ENCODE measurements around the gene PIN1. TPM values are rescaled to one million over a fixed set of nuclear protein-coding genes. Genes with fewer than 3 reads are reported as not detected.
A peak's percentile ranks its signal among the peaks of the same experiment; 100 is the strongest.

Gene PIN1
- total and polyA plus RNA-seq, 2 experiments from 2014 or later: 102 to 124 TPM

DNA sequence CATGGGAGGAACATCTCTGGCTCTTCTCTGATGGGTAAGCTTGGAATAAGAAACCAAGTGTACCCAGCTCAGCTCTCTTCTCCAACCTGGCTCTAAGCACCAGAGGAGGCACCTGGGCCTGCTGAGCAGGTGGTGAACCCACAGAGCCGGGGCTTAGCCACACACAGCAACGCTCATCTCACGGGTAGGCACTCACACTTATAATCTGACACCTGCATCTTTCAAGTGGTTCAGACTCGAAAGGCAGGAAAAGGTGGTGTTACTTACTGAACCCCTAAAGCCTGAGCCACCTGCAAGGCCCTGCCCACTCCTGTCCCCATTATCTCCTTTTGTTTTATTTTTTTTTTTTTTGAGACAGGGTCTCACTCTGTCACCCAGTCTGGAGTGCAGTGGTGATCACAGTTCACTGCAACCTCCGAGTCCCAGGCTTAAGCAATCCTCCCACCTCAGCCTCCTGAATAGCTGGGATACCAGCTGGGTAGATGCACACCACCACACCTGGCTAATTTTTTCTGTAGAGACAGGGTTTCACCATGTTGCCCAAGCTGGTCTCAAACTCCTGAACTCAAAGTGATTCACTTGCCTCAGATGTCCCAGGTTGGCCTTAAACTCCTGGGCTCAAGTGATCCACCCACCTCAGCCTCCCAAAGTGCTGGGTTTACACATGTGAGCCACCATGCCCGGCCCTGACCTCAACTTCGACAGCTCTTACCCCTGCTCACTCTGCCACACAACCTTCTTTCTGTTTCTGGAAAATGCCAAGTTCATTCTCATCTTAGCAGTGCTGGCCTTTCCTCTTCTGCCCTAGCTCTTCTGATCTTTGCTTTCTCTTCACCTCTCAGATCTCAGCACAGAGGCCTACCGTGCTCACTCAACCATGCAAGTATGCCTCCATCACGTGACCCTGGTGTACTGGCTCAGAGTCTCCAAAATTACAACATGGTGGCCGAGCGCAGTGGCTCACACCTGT is 26.0 kb upstream of the PIN1 start:
- TF ChIP-seq EZH2phosphoT487 (IDR thresholded peaks at IDR 0.05; ENCODE audit: insufficient read depth, low read depth): no peak
- TF ChIP-seq EZH2 (IDR thresholded peaks at IDR 0.05; ENCODE audit: insufficient read depth, poor library complexity, severe bottlenecking): no peak
- Histone ChIP-seq H3K79me2 (ENCODE audit: insufficient read depth) (peaks cover 26% of the 10 kb centered on the region), H3K4me2 (ENCODE audit: unreplicated experiment) (no peak overlapping the region), H3F3A (ENCODE audit: insufficient read depth) (no peaks in the 10 kb centered on the region), H3K9me2 (ENCODE audit: insufficient read depth) (no peaks in the 10 kb centered on the region), H3K27me3 (replicated peaks; ENCODE audit: insufficient read depth) (no peaks in the 10 kb centered on the region), H3K9ac (no peak overlapping the region), H4K20me1 (ENCODE audit: insufficient read depth) (no peaks in the 10 kb centered on the region), H2AFZ (no peak overlapping the region), H3K36me3 (ENCODE audit: low read depth) (peaks cover 3% of the 10 kb centered on the region), H3K9me3 (ENCODE audit: low read depth) (no peaks in the 10 kb centered on the region), H3K4me1 (ENCODE audit: insufficient read depth) (no peaks in the 10 kb centered on the region), H3K4me3 (no peak overlapping the region), H3K27ac (no peak overlapping the region)
- in situ Hi-C loops (cut with MboI): no loop called here
- no peak for DNase-seq
- 94 to 96% methylated on average over 11 of the region's 11 CpGs for WGBS, 2 experiments (ENCODE audit: low coverage in 1 of 2, low lambda C conversion rate in 2 of 2, missing lambda C conversion rate in 2 of 2)

DNA sequence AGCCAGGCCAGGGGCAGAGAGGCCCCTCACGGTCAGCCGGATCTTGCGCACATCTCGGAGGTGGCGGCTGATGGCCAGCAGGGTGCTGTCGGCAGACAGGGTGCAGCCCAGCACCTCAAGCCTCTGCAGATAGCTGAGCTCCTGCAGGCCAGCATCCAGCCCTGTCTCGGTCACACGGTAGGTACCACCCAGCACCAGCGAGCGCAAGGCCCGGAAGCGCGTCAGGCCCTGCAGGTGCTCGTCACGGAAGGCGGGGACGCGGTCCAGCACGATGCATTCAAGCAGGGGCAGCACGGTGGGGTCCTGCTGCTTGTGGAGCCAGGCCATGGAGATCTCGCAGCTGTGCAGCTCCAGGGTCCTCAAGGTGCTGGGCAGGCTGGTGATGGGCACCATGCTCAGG is 24.0 kb upstream of the PIN1 start:
- Histone ChIP-seq H3K9me2 (ENCODE audit: insufficient read depth) (no peaks in the 10 kb centered on the region), H3F3A (ENCODE audit: insufficient read depth) (no peaks in the 10 kb centered on the region), H3K36me3 (ENCODE audit: low read depth) (peaks cover 3% of the 10 kb centered on the region), H3K4me3 (no peak overlapping the region), H3K27ac (no peak overlapping the region), H3K27me3 (replicated peaks; ENCODE audit: insufficient read depth) (no peaks in the 10 kb centered on the region), H3K9ac (no peak overlapping the region), H2AFZ (no peak overlapping the region), H3K4me1 (ENCODE audit: insufficient read depth) (no peaks in the 10 kb centered on the region), H3K79me2 (ENCODE audit: insufficient read depth) (peaks cover 46% of the 10 kb centered on the region), H4K20me1 (ENCODE audit: insufficient read depth) (no peaks in the 10 kb centered on the region), H3K9me3 (ENCODE audit: low read depth) (no peaks in the 10 kb centered on the region), H3K4me2 (ENCODE audit: unreplicated experiment) (no peak overlapping the region)
- in situ Hi-C loops (cut with MboI): no loop called here
- DNase-seq: no peak
- TF ChIP-seq EZH2 (IDR thresholded peaks at IDR 0.05; ENCODE audit: insufficient read depth, poor library complexity, severe bottlenecking) (no peak), EZH2phosphoT487 (IDR thresholded peaks at IDR 0.05; ENCODE audit: insufficient read depth, low read depth) (no peak)
- 97 to 98% methylated on average over 21 of the region's 21 CpGs for WGBS, 2 experiments (ENCODE audit: low coverage in 1 of 2, low lambda C conversion rate in 2 of 2, missing lambda C conversion rate in 2 of 2)

DNA sequence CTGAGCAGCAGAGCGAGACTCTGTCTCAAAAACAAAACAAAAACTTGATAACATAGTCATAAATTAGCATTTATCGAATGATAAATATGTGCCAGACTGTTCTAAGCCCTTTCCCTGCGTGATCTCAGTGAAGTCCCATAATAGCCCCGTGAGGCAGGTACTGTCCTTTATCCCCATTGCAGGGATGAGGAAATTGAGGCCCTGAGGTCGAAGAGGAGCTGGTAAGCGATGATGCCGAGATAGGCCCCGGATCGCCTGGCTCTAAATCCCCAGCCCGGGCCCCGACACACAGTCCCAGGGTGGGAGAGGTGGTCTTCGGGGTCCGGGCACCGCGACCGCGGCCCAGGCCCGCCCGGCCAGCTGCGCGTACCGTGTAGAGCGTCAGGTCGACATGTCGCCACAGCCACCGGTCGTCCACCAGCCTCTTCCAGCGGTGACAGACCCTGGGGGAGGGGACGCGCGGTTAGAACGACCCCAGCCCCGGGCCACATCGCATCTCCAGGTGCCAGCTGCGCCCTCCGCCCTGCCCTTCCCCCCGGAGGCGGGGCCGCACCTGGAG is 16.9 kb upstream of the PIN1 start:
- H3K79me2 ChIP-seq (ENCODE audit: insufficient read depth): peaks cover 54% of the 10 kb centered on the region

DNA sequence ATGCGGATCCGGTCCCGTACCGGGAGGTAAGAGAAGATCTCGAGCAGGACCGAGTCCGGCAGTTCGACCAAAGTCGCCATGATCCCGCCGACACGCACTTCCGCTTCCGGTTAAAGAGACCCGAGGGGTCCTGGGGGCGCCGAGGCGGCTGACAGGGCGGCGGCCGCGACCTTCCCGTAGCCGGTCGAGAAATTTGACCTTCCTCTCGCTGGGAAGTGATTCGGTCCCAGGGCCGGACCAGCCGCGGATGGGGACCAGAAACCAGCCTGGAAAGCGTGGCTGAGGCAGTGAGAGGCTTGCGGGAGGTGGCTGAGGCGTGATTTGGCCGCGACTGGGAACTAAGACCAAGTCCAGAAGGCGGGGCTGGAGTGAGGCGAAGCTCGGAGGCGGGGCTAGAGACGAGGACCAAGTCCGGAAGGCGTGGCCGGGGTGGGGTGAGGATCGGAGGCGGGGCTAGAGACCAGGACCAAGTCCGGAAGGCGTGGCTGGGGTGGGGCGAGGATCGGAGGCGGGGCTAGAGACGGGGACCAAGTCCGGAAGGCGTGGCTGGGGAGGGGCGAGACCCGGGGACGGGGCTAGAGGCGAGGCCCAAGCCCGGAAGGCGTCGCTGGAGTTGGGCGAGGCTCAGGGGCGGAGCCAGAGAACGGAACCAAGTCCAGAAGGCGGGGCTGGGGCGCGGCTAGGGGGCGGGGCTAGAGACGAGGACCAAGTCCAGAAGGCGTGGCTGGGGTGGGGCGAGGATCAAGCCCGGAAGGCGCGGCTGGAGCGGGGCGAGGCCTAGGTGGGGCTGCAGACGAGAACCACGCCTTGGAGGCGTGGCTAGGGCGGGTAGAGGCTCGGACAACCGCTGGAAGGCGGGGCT is 16.2 kb upstream of the PIN1 start, which contains the start of gene FBXL12:
Gene FBXL12 (minus strand): TSS at position 346 of the 862 bp plus-strand sequence. CDS start 266 bp downstream, at position 80.
- Histone ChIP-seq H3F3A (ENCODE audit: insufficient read depth) (no peaks in the 10 kb centered on the region), H3K27me3 (replicated peaks; ENCODE audit: insufficient read depth) (no peaks in the 10 kb centered on the region), H3K79me2 (ENCODE audit: insufficient read depth) (peaks cover 47% of the 10 kb centered on the region), H3K9ac (peak within 1 kb of the TSS; percentile 91), H2AFZ (peak within 1 kb of the TSS; percentile 84), H3K9me3 (ENCODE audit: low read depth) (no peaks in the 10 kb centered on the region), H3K9me2 (ENCODE audit: insufficient read depth) (no peaks in the 10 kb centered on the region), H3K4me3 (peak within 1 kb of the TSS; percentile 91), H4K20me1 (ENCODE audit: insufficient read depth) (no peaks in the 10 kb centered on the region), H3K27ac (peak within 1 kb of the TSS; percentile 92), H3K36me3 (ENCODE audit: low read depth) (no peaks in the 10 kb centered on the region), H3K4me1 (ENCODE audit: insufficient read depth) (peaks cover 11% of the 10 kb centered on the region), H3K4me2 (ENCODE audit: unreplicated experiment) (peak within 1 kb of the TSS; percentile 89)
- peak; percentile 100 for DNase-seq
- TF ChIP-seq EZH2phosphoT487 (IDR thresholded peaks at IDR 0.05; ENCODE audit: insufficient read depth, low read depth) (no peak), EZH2 (IDR thresholded peaks at IDR 0.05; ENCODE audit: insufficient read depth, poor library complexity, severe bottlenecking) (no peak)
- WGBS, 2 experiments (ENCODE audit: low coverage in 1 of 2, low lambda C conversion rate in 2 of 2, missing lambda C conversion rate in 2 of 2): 0 to 1% methylated on average over 38 to 80 of the region's 82 CpGs
- in situ Hi-C loops (cut with MboI): no loop called here

More for the DNA sequence above, 16.9 kb upstream of the PIN1 start:
- DNase-seq: peak; percentile 23
- 3 to 4% methylated on average over 37 to 39 of the region's 39 CpGs for WGBS, 2 experiments (ENCODE audit: low coverage in 1 of 2, low lambda C conversion rate in 2 of 2, missing lambda C conversion rate in 2 of 2)
- no peaks in the 10 kb centered on the region for H4K20me1 ChIP-seq (ENCODE audit: insufficient read depth)
- H3K4me2 ChIP-seq (ENCODE audit: unreplicated experiment): peak overlapping the region; percentile 89
- peak overlapping the region; percentile 84 for H2AFZ ChIP-seq
- H3K36me3 ChIP-seq (ENCODE audit: low read depth): no peaks in the 10 kb centered on the region
- peak overlapping the region; percentile 91 for H3K4me3 ChIP-seq
- H3K27ac ChIP-seq: peak overlapping the region; percentile 92
- no peaks in the 10 kb centered on the region for H3K9me2 ChIP-seq (ENCODE audit: insufficient read depth)
- TF ChIP-seq EZH2phosphoT487 (IDR thresholded peaks at IDR 0.05; ENCODE audit: insufficient read depth, low read depth) (no peak), EZH2 (IDR thresholded peaks at IDR 0.05; ENCODE audit: insufficient read depth, poor library complexity, severe bottlenecking) (no peak)
- H3K9ac ChIP-seq: peak overlapping the region; percentile 91
- no peaks in the 10 kb centered on the region for H3K9me3 ChIP-seq (ENCODE audit: low read depth)
- peaks cover 11% of the 10 kb centered on the region for H3K4me1 ChIP-seq (ENCODE audit: insufficient read depth)
- no peaks in the 10 kb centered on the region for H3F3A ChIP-seq (ENCODE audit: insufficient read depth)
- H3K27me3 ChIP-seq (replicated peaks; ENCODE audit: insufficient read depth): no peaks in the 10 kb centered on the region
- in situ Hi-C loops (cut with MboI): no loop called here
